Neuronal stem cell (in vitro differentiated cells): Measurements from ENCODE around the gene LDLRAP1.
A peak's percentile ranks its signal among the peaks of the same experiment; 100 is the strongest.

Source experiments
- DNase-seq: peaks from one replicate; pipeline ENCODE4 v3.0.0-alpha.2; 2013; ENCODE audit warnings: low spot score
- H2AFZ ChIP-seq: one replicate; pipeline ENCODE4 v1.6.1; 2013; ENCODE audit warnings: mild to moderate bottlenecking, low read length, inconsistent platforms
- H2AK5ac ChIP-seq: 2 replicates; pipeline ENCODE4 v1.6.1; 2013; ENCODE audit warnings: low read depth, mild to moderate bottlenecking, inconsistent platforms, low read length, moderate library complexity, mixed read lengths
- H2BK120ac ChIP-seq: 2 replicates; pipeline ENCODE4 v1.6.1; 2013; ENCODE audit warnings: low read depth, mild to moderate bottlenecking, inconsistent platforms, low read length, moderate library complexity, mixed read lengths
- H2BK12ac ChIP-seq: one replicate; pipeline ENCODE4 v1.6.1; 2013; ENCODE audit warnings: low read length, inconsistent platforms
- H2BK15ac ChIP-seq: 2 replicates; pipeline ENCODE4 v1.6.1; 2013; ENCODE audit warnings: mild to moderate bottlenecking, low read length, inconsistent platforms, mixed read lengths
- H2BK5ac ChIP-seq: one replicate; pipeline ENCODE4 v1.6.1; 2013; ENCODE audit warnings: inconsistent platforms, mild to moderate bottlenecking, low read length, moderate library complexity
- H3K14ac ChIP-seq: one replicate; pipeline ENCODE4 v1.6.1; 2013; ENCODE audit warnings: low read length, inconsistent platforms
- H3K18ac ChIP-seq: 2 replicates; pipeline ENCODE4 v1.6.1; 2013; ENCODE audit warnings: low read length, inconsistent platforms
- H3K23ac ChIP-seq: 2 replicates; pipeline ENCODE4 v1.6.1; 2013; ENCODE audit warnings: low read depth, mild to moderate bottlenecking, mixed read lengths, low read length, inconsistent platforms; ENCODE audit not compliant: poor library complexity
- H3K27ac ChIP-seq: replicated peaks from 3 replicates; pipeline ENCODE4 v1.5.1; 2013; ENCODE audit warnings: low read length, inconsistent platforms
- H3K27me3 ChIP-seq, 3 experiments: 2 replicates each; pipeline ENCODE4 v1.6.1; 2013; ENCODE audit warnings: low read length in 3 of 3, mild to moderate bottlenecking in 2 of 3, inconsistent platforms in 1 of 3, low read depth in 1 of 3, mixed read lengths in 1 of 3, moderate library complexity in 1 of 3; ENCODE audit not compliant: control insufficient read depth in 3 of 3, insufficient read depth in 3 of 3
- H3K36me3 ChIP-seq, 2 donors: replicated peaks in 1 of 2; 2 replicates each; pipeline ENCODE4 v1.6.1; 2013; ENCODE audit warnings: low read length in 2 of 2; ENCODE audit not compliant: control insufficient read depth in 2 of 2, insufficient read depth in 2 of 2
- H3K4ac ChIP-seq: 2 replicates; pipeline ENCODE4 v1.6.1; 2013; ENCODE audit warnings: inconsistent platforms, mild to moderate bottlenecking, low read length, moderate library complexity
- H3K4me1 ChIP-seq, 2 donors: 1 replicate in 1 of 2; 2 replicates in 1 of 2; pipeline ENCODE4 v1.6.1; 2013; ENCODE audit warnings: low read length in 2 of 2, low read depth in 1 of 2; ENCODE audit not compliant: control insufficient read depth in 2 of 2, insufficient read depth in 1 of 2
- H3K4me2 ChIP-seq: one replicate; pipeline ENCODE4 v1.6.1; 2013; ENCODE audit warnings: mild to moderate bottlenecking, low read length, inconsistent platforms; ENCODE audit not compliant: insufficient read depth, poor library complexity, severe bottlenecking
- H3K4me3 ChIP-seq, 2 donors: 2 replicates each; pipeline ENCODE4 v1.5.1; 2013; ENCODE audit warnings: low read length in 2 of 2, mild to moderate bottlenecking in 2 of 2, inconsistent platforms in 1 of 2, moderate library complexity in 1 of 2
- H3K79me1 ChIP-seq: one replicate; pipeline ENCODE4 v1.6.1; 2013; ENCODE audit warnings: low read depth, mild to moderate bottlenecking, inconsistent platforms, low read length, moderate library complexity
- H3K9ac ChIP-seq: one replicate; pipeline ENCODE4 v1.6.1; 2013; ENCODE audit warnings: mild to moderate bottlenecking, low read depth, low read length, inconsistent platforms; ENCODE audit not compliant: poor library complexity
- H3K9me3 ChIP-seq, 2 donors: replicated peaks in 1 of 2; 2 replicates each; pipeline versions ENCODE3 to v1.6.1; 2013; ENCODE audit warnings: low read length in 2 of 2, mild to moderate bottlenecking in 2 of 2, inconsistent platforms in 1 of 2, low read depth in 1 of 2, mixed read lengths in 1 of 2, moderate library complexity in 1 of 2; ENCODE audit not compliant: control insufficient read depth in 2 of 2, insufficient read depth in 1 of 2
- H4K8ac ChIP-seq: one replicate; pipeline ENCODE4 v1.6.1; 2013; ENCODE audit warnings: low read depth, mild to moderate bottlenecking, inconsistent platforms, low read length, moderate library complexity
- H4K91ac ChIP-seq: one replicate; pipeline ENCODE4 v1.6.1; 2013; ENCODE audit warnings: low read length, low read depth, mild to moderate bottlenecking, inconsistent platforms; ENCODE audit not compliant: poor library complexity
- WGBS, 2 donors: extraction: QIAGEN DNeasy Blood & Tissue Kit; methylation state at CpG; one replicate each; pipeline ENCODE4 v1.1.7; 2013; ENCODE audit warnings: missing lambda C conversion rate in 2 of 2, mixed read lengths in 1 of 2; ENCODE audit not compliant: insufficient read length in 2 of 2, insufficient replicate concordance in 1 of 2; ENCODE audit errors: extremely low coverage in 2 of 2; 5-methylcytosine and 5-hydroxymethylcytosine counted together

Gene LDLRAP1

DNA sequence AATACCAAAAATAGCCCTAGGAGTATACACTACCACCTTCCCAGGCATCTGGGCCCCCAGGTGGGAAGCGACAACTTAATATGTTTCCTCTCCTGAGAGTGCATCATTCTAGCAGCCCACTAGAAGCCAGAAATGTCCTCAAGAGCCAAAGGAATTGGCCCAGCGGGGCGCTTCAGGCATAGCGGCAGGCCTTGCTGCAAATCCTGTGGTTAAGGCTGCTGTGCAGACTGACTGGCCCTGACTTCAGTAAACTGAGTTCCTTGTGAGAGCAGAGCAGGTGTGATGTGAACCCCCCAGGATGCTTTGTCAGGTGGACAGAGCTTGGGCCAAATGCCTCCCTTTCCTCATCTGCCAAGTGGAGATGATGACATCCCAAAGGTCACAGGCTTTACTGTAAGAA is 29.7 kb upstream of the LDLRAP1 start:
- Histone ChIP-seq H2AFZ (no peak overlapping the region), H3K9ac (no peak overlapping the region), H4K91ac (no peak overlapping the region), H3K18ac (no peak overlapping the region), H3K14ac (no peak overlapping the region), H3K79me1 (no peaks in the 10 kb centered on the region), H3K4me1 (no peaks in the 10 kb centered on the region), H4K8ac (no peak overlapping the region), H3K4me2 (no peak overlapping the region), H3K4ac (no peak overlapping the region), H2BK12ac (peak overlapping the region; percentile 9), H2BK15ac (no peak overlapping the region), H3K23ac (no peak overlapping the region), H3K9me3 (no peaks in the 10 kb centered on the region), H3K4me3 (no peak overlapping the region), H3K36me3 (no peaks in the 10 kb centered on the region), H2BK120ac (no peak overlapping the region), H2AK5ac (no peak overlapping the region), H2BK5ac (no peak overlapping the region), H3K27ac (no peak overlapping the region), H3K27me3 (no peaks in the 10 kb centered on the region)
- WGBS, 2 donors: no CpG with 5 or more reads among the region's 4 CpGs
- no peak for DNase-seq

DNA sequence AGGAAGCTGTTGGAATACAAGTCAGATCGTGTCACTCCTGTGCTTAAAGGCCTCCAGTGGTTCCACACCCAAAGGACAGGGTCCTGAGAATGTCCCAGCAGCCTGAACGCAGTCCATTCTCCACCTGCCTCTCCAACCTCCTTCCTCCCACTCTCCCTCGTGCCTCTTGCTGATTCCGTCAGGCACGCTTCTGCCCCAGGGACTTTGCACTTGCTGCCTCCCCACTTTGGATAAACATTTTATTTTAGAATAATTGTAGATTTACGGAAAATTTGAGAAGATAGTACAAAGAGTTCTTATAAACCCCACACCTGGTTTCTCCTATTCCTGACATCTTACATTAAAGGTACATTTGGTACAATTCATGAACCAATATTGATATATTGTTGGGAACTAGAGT is 28.4 kb upstream of the LDLRAP1 start:
- no peak overlapping the region for H3K4me3 ChIP-seq
- no peak overlapping the region for H3K14ac ChIP-seq
- H3K9me3 ChIP-seq: no peaks in the 10 kb centered on the region
- H4K91ac ChIP-seq: peak overlapping the region; percentile 85
- no peak overlapping the region for H3K9ac ChIP-seq
- H3K27ac ChIP-seq: no peak overlapping the region
- no CpG with 5 or more reads among the region's 6 CpGs for WGBS, 2 donors
- H3K79me1 ChIP-seq: no peaks in the 10 kb centered on the region
- H3K18ac ChIP-seq: peak overlapping the region; percentile 80
- no peak overlapping the region for H2BK5ac ChIP-seq
- no peaks in the 10 kb centered on the region for H3K4me1 ChIP-seq
- peak overlapping the region; percentile 6 for H2BK15ac ChIP-seq
- peak overlapping the region; percentile 44 for H3K23ac ChIP-seq
- DNase-seq: no peak
- no peak overlapping the region for H3K4ac ChIP-seq
- H2AFZ ChIP-seq: no peak overlapping the region
- no peak overlapping the region for H2AK5ac ChIP-seq
- H3K27me3 ChIP-seq: no peaks in the 10 kb centered on the region
- H3K4me2 ChIP-seq: no peak overlapping the region
- no peaks in the 10 kb centered on the region for H3K36me3 ChIP-seq
- H2BK12ac ChIP-seq: no peak overlapping the region
- no peak overlapping the region for H2BK120ac ChIP-seq
- H4K8ac ChIP-seq: no peak overlapping the region

DNA sequence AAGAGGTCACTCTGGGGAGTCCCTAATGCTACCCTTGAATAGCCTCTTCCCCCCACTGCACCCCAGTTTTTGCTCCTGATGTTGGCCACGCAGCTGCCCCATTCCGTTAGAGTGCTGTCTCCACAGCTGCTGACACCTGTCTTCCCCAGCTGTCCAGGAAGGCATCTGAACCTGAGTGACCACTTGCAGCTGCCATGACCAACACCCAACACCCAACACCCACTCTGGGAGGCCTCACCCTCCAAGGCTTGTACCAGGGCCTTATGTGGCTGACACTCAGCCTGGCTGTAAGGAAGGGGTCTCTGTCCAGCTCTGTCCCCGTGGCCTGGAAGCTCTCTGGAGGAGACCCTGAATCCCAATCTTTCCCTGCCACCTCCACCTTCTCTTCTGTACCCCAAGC is 26.7 kb upstream of the LDLRAP1 start:
- H3K23ac ChIP-seq: no peak overlapping the region
- no peak overlapping the region for H3K4me3 ChIP-seq
- no CpG with 5 or more reads among the region's 3 CpGs for WGBS, 2 donors
- no peak overlapping the region for H2AK5ac ChIP-seq
- H3K9ac ChIP-seq: no peak overlapping the region
- no peak overlapping the region for H3K14ac ChIP-seq
- H3K9me3 ChIP-seq: no peaks in the 10 kb centered on the region
- no peak overlapping the region for H2BK120ac ChIP-seq
- H3K4me1 ChIP-seq: no peaks in the 10 kb centered on the region
- no peaks in the 10 kb centered on the region for H3K79me1 ChIP-seq
- H2AFZ ChIP-seq: no peak overlapping the region
- H2BK12ac ChIP-seq: no peak overlapping the region
- no peaks in the 10 kb centered on the region for H3K27me3 ChIP-seq
- no peak overlapping the region for H3K27ac ChIP-seq
- H3K4me2 ChIP-seq: no peak overlapping the region
- no peak for DNase-seq
- no peak overlapping the region for H2BK5ac ChIP-seq
- no peak overlapping the region for H3K4ac ChIP-seq
- H4K91ac ChIP-seq: no peak overlapping the region
- no peak overlapping the region for H3K18ac ChIP-seq
- H2BK15ac ChIP-seq: no peak overlapping the region
- no peak overlapping the region for H4K8ac ChIP-seq
- H3K36me3 ChIP-seq: no peaks in the 10 kb centered on the region

DNA sequence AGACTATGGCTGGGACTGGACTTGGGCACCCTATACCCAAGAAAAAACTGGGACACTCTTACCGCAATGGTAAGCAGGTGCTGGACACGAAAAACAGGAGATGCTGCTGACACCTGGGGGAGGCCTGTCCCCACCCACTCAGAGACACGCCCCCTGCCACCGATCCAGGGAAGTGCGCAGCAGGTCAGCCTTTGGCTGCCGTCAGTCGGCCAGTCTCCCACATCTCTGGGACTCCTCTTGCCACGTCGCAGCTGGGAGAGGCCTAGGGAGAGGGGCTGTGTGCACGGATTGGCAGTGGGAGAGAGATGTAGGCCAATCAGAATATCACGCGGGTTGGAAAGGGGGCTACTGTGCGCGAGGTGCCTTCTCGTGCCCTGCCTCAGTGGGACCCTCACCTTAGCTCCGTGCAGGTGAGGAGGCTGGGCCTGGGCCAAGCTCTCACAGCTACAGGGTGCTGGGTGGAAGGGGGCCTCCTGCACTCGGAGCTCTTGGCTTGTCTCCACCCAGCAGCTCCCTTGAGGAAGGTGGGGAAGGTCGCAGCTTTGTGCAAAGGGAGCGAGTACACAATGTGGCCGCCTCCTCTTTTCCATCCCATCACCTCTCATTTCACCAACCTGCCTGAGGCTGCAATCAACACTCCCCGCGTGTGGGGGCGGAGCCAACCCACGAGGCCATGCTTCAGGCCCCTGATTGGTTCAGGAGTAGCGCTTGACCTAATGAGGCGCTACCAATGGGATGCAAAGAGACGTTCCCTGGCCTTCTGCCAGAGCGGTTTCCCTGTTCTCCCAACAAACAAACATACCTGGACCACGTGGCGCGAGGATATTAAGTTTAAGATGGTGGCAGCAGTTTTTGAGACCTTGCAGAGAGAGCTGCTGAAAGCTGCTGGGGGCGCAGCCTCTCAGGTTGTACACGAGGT is 25.7 kb upstream of the LDLRAP1 start:
- Histone ChIP-seq H3K36me3 (no peaks in the 10 kb centered on the region), H3K4ac (peak overlapping the region; percentile 54), H3K23ac (peak overlapping the region; percentile 32), H3K9ac (peak overlapping the region; percentile 56), H3K14ac (no peak overlapping the region), H4K91ac (no peak overlapping the region), H2AFZ (no peak overlapping the region), H2BK5ac (no peak overlapping the region), H3K18ac (peak overlapping the region; percentile 41), H3K79me1 (no peaks in the 10 kb centered on the region), H2BK12ac (no peak overlapping the region), H3K9me3 (no peaks in the 10 kb centered on the region), H3K4me2 (no peak overlapping the region), H2AK5ac (peak overlapping the region; percentile 17), H2BK15ac (no peak overlapping the region), H3K27ac (no peak overlapping the region), H4K8ac (peak overlapping the region; percentile 9), H3K4me1 (peaks cover 0 to 8% of the 10 kb centered on the region in 2 donors), H3K27me3 (no peaks in the 10 kb centered on the region), H2BK120ac (no peak overlapping the region), H3K4me3 (no peak overlapping the region)
- WGBS, 2 donors: no CpG with 5 or more reads among the region's 33 CpGs
- no peak for DNase-seq
